ENCODE results near the gene BRAT1.

BRAT1 gene

DNA sequence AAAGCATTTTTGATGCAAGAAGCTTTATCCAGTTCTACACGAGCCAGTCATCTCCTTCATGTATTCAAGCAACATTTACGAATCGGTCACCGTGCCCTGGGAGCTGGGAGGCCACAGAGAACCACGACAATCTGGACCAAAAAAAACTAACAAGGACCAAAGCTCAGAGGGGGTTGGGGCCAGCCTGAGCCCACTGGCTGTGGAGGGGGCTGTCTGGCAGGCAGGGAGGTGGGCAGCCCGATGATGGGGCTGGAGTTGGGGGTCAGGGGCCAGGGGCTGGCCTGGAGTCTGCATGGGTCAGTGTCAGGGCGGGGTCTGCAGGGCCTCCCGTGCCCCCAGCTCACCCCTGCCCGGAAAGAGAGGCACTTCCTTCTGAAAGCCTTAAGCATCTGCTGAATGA is 66.6 kb downstream of the BRAT1 start:
- DNase-seq, result no peak
- in situ Hi-C loops (cut with MboI; ENCODE audit: low pct_unique_long_range_greater_than_20kb, low sequenced_read_pairs), result no loop called here

GRCh38 chr7:2488272-2488645 is 67.1 kb downstream of the BRAT1 start:
- no peak for DNase-seq
- in situ Hi-C loops (cut with MboI; ENCODE audit: low pct_unique_long_range_greater_than_20kb, low sequenced_read_pairs), result no loop called here
